ENCODE measurements around the gene ZNF611.
A peak's percentile ranks its signal among the peaks of the same experiment; 100 is the strongest.
"Not testable (repeated sequence)": the region's sequence is repeated elsewhere in the genome, so short reads cannot be mapped to it uniquely, and the experiment has no call there.

ZNF611 gene

DNA sequence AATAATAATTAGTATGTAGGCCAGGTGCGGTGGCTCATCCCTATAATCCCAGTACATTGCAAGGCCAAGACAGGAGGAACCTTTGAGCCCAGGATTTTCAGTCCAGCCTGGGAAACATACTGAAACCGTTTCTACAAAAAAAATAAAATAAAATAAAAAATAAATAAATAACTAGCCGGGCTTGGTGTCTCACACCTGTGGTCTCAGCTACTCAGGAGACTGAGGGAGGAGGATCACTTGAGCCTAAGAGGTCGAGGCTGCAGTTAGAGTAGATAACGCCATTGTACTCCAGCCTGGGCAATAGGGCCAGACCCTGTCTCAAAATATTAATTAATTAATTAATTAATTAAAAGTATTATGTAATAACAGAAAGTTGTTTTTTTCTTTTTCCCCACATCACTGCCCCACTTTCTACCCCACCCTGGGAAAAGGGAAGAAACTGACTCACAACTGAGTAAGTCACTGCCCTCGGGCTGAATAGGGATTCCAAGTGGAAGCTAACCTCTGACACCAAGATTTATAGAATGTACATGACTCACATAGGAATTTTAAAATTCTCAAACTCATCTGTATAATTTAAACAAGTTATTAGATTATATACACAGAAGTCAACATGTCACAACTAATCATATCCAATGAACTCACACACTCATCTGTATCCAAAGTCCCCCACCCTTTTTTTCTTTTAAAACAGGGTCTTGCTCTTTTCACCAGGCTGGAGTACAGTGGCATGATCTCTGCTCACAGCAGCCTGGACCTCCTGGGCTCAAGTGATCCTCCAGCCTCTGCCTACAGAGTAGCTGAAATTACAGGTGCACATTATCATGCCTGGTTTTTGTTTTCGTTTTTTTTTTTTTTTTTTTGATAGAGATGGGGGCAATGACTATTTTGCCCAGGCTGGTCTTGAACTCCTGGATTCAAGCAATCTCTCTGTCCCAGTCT lies 12.5 kb downstream of the ZNF611 start:
- FAIRE-seq (no peak), DNase-seq (ENCODE audit: extremely low spot score, insufficient read length, low read depth) (no peak)

DNA sequence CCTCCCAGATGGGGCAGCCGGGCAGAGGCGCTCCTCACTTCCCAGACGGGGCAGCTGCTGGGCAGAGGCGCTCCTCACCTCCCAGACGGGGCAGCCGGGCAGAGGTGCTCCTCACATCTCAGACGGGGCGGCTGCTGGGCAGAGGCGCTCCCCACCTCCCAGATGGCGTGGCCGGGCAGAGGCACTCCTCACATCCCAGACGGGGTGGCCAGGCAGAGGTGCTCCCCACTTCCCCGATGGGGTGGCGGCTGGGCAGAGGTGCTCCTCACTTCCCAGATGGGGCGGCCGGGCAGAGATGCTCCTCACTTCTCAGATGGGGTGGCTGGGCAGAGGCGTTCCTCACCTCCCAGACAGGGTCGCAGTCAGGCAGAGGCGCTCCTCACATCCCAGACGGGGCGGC lies 14.3 kb downstream of the ZNF611 start:
- FAIRE-seq; DNase-seq (ENCODE audit: extremely low spot score, insufficient read length, low read depth): not testable (repeated sequence)

- FAIRE-seq = no peak
- no peak for DNase-seq (ENCODE audit: extremely low spot score, insufficient read length, low read depth)
Observed at GRCh38 chr19:52716522-52716921, 18.3 kb downstream of the ZNF611 start.

- DNase-seq (ENCODE audit: extremely low spot score, insufficient read length, low read depth); FAIRE-seq: not testable (repeated sequence)
Observed at GRCh38 chr19:52715902-52716301, 18.9 kb downstream of the ZNF611 start.

DNA sequence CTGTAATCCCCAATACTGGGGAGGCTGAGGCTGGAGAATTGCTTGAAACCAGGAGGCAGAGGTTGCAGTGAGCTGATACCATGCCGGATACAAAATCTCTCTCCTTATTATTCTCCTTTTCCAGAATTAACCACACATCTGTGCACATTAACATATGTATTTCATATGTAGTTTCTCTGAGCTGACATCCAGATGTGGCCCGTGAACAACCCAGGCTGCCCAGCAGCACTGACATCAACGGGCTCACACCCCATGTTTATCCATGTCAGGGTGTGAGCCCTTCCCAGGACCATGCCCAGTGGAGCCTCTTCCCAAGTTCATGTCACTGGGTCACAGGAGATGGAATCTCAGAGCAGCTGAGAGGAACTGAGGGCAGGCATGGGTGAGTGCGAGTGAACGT lies 19.5 kb downstream of the ZNF611 start:
- not testable (repeated sequence) for FAIRE-seq; DNase-seq (ENCODE audit: extremely low spot score, insufficient read length, low read depth)

GRCh38 chr19:52713051-52713450 lies 21.8 kb downstream of the ZNF611 start:
- not testable (repeated sequence) for DNase-seq (ENCODE audit: extremely low spot score, insufficient read length, low read depth)
- peak; percentile 15 for FAIRE-seq

- DNase-seq (ENCODE audit: extremely low spot score, insufficient read length, low read depth); FAIRE-seq: not testable (repeated sequence)
Observed at GRCh38 chr19:52711661-52712060, 23.2 kb downstream of the ZNF611 start.

GRCh38 chr19:52710538-52710937 lies 24.3 kb downstream of the ZNF611 start:
- DNase-seq (ENCODE audit: extremely low spot score, insufficient read length, low read depth) (no peak), FAIRE-seq (no peak)

GRCh38 chr19:52705615-52706014 lies 29.2 kb downstream of the ZNF611 start:
- not testable (repeated sequence) for FAIRE-seq

GRCh38 chr19:52703917-52704316 lies 30.9 kb downstream of the ZNF611 start:
- FAIRE-seq (no peak), DNase-seq (ENCODE audit: extremely low spot score, insufficient read length, low read depth) (no peak)

More at GRCh38 chr19:52705615-52706014, 29.2 kb downstream of the ZNF611 start:
- DNase-seq (ENCODE audit: extremely low spot score, insufficient read length, low read depth) = not testable (repeated sequence)

DNA sequence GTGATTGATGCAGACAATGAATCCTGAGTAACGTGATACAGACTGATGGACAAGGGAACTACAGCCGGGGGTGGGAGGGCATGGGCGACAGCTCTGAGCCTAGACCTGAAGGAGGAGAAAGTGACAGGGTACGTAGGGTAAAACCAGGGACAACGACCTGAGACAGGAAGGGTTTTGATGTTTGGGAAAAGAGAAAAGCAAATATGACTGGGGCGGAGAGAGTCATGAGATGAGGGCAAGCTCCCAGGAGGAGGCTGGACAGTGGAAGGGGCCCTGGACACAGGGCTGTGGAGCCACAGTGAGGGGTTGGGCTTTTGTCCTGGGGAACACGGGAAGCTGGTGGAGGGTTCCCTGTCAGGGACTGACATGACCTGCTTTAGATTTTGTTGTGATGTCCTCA lies 34.2 kb downstream of the ZNF611 start:
- DNase-seq (ENCODE audit: extremely low spot score, insufficient read length, low read depth) = no peak

GRCh38 chr19:52699555-52699954 lies 35.3 kb downstream of the ZNF611 start:
- DNase-seq (ENCODE audit: extremely low spot score, insufficient read length, low read depth); FAIRE-seq: not testable (repeated sequence)

More for the DNA sequence above, 34.2 kb downstream of the ZNF611 start:
- FAIRE-seq = no peak

GRCh38 chr19:52695996-52696395 lies 38.8 kb downstream of the ZNF611 start:
- no peak for DNase-seq (ENCODE audit: extremely low spot score, insufficient read length, low read depth)
- FAIRE-seq = no peak

- FAIRE-seq (no peak), DNase-seq (ENCODE audit: extremely low spot score, insufficient read length, low read depth) (no peak)
Observed at GRCh38 chr19:52694921-52695320, 39.9 kb downstream of the ZNF611 start.

DNA sequence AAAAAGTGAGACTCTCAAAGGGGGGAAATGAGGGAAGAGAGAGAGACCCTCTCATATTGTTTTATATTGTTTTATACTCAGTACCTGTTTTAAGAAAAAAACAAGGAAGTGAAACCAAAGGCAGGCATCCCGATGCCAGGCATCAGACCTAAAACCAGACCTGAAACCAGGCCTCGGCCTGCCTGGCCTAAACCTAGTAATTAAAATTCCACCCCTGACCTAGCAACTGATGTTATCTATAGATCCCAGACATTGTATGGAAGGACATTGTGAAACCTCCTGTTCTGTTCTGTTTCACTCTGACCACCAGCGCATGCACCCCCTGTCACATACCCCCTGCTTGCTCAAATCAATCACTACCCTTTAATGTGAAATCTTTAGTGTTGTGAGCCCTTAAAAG lies 40.6 kb downstream of the ZNF611 start:
- not testable (repeated sequence) for FAIRE-seq; DNase-seq (ENCODE audit: extremely low spot score, insufficient read length, low read depth)

- DNase-seq (ENCODE audit: extremely low spot score, insufficient read length, low read depth) = no peak
- no peak for FAIRE-seq
Observed at GRCh38 chr19:52692431-52693008, 42.3 kb downstream of the ZNF611 start.

GRCh38 chr19:52691737-52692136 lies 43.1 kb downstream of the ZNF611 start:
- FAIRE-seq (no peak), DNase-seq (ENCODE audit: extremely low spot score, insufficient read length, low read depth) (no peak)

GRCh38 chr19:52691215-52691610 lies 43.6 kb downstream of the ZNF611 start:
- DNase-seq (ENCODE audit: extremely low spot score, insufficient read length, low read depth) (no peak), FAIRE-seq (no peak)

DNA sequence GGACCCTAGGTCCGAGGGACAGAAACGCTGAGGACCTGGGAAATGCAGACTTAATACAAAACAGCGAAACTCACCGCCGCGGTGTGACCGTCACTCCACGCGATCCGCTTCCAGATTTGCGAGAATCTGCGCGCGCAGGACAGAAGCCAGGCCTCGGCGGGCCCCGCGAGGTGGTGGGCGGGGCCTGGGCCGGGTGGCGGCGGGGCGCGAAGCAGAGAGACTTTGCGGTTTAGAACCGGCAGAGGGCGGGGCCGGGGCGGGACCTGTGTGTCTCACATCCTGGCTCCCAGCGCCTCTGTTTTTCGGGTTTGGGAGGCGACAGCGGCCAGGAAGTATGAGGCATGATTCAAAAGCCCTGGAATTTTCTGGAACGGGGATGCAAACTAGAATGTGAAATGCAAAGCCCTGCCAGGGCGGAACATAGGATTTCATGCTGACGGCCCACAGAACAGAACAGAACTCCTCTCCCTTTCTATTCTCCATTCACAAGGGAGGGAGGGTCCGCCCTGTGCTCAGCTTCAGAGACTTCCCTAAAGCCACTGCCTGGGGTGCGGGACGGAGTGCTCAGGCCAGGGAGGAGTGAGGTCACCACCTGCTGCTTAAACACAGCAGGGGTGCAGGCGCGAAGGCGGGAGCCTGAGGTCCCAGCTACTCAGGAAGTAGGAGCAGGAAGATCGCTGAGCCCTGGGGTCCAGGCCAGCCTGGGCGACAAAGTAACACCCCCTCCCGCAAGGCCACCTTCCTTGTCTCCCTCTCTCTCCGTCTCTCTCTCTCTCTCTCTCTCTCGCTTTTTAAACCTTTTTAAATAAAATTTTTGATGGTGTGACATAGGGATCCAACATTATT lies 44.3 kb downstream of the ZNF611 start:
- FAIRE-seq (peak; percentile 71), DNase-seq (ENCODE audit: extremely low spot score, insufficient read length, low read depth) (peak; percentile 64)

DNA sequence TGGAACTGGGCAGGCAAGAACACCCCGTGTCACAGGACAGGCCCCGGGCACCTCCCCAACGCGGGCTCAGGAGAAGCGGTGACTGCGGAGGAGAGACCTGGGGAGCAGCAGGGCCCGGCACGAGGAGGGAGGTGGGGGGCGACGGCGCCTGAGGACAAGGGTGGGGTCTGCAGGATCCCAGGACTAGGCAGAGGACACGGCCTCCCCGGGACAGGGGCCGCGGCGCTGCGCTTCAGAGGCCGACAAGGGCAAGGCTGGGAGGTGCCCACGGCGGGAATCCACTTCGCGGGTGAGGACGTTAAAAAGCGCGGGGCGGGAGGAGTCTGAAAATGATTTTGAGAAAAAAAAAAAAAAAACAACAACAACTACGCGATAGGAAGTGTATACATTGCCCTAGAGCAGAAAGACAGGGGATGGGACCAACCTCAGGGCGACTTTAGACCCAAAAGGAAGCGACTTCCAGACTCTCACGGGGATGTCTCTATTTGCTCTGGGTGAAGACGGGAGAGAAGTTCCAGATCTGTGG lies 44.9 kb downstream of the ZNF611 start:
- DNase-seq (ENCODE audit: extremely low spot score, insufficient read length, low read depth) = peak; percentile 8
- no peak for FAIRE-seq

Data from GM18507 (cell line).